GM12878 (cell line): Measurements from ENCODE around the gene TRIM7. TPM values are rescaled to one million over a fixed set of nuclear protein-coding genes. Genes with fewer than 3 reads are reported as not detected.

Experiments used
- ATAC-seq: fragments of 200-7000 bp; cut with Tn5 transposase; 3 replicates; pipeline ENCODE4 v1.9.1; 2020; ENCODE audit warnings: mild to moderate bottlenecking, moderate library complexity
- BruUV-seq: library from RNA; stranded (reverse); fragments of 400-500 nt; replicated peaks from 2 replicates; lab custom pipeline; 2021; lab: Mats Ljungman, UMichigan
- CTCF ChIA-PET: fragments of 300-600 bp; sonication (Branson Sonifier 250); formaldehyde crosslinking; extraction: SDS; loops from one replicate; lab custom pipeline; 2021; ENCODE audit warnings: inconsistent platforms; lab: Yijun Ruan, JAX
- POLR2A ChIA-PET: fragments of 350-600 bp; formaldehyde crosslinking; extraction: SDS; loops from one replicate; lab custom pipeline; 2021; ENCODE audit warnings: inconsistent platforms; lab: Charles Lee
- RAD21 ChIA-PET: fragments of 300-600 bp; sonication (Branson Sonifier 250); formaldehyde crosslinking; loops from one replicate; lab custom pipeline; 2023; ENCODE audit warnings: antibody characterized with exemption; ENCODE audit not compliant: unreplicated experiment; lab: Charles Lee
- SMC1A ChIA-PET: fragments of 300-600 bp; sonication (Branson Sonifier 250); formaldehyde crosslinking; loops from one replicate; lab custom pipeline; 2023; ENCODE audit not compliant: unreplicated experiment, uncharacterized antibody; lab: Charles Lee
- DNase-seq: peaks from one replicate; pipeline ENCODE4 v3.0.0-alpha.2; 2011; ENCODE audit warnings: low read depth, low spot score
- FAIRE-seq: peaks from 3 replicates; lab custom pipeline; 2011; peaks lifted over from hg19 to GRCh38; lab: Jason Lieb, UNC
- H2AFZ ChIP-seq: 2 replicates; pipeline ENCODE4 v1.6.0; 2011; ENCODE audit warnings: low read depth, low read length, control low read depth; ENCODE audit not compliant: control insufficient read depth
- H3K27ac ChIP-seq: 2 replicates; pipeline ENCODE4 v1.5.1; 2011; ENCODE audit warnings: control low read depth; ENCODE audit not compliant: control insufficient read depth, insufficient read depth
- H3K27me3 ChIP-seq, 2 experiments: replicated peaks in 1 of 2; 2 replicates each; pipeline versions ENCODE4 v1.6.0 to v1.6.1; 2011; ENCODE audit warnings: low read length in 1 of 2; ENCODE audit not compliant: control insufficient read depth in 2 of 2, insufficient read depth in 2 of 2
- H3K36me3 ChIP-seq, 2 experiments: 2 replicates each; pipeline ENCODE4 v1.5.1; 2011; ENCODE audit warnings: low read length in 1 of 2; ENCODE audit not compliant: control insufficient read depth in 2 of 2, insufficient read depth in 2 of 2
- H3K4me1 ChIP-seq: 2 replicates; pipeline ENCODE4 v1.6.1; 2011; ENCODE audit warnings: mild to moderate bottlenecking, low read length, moderate library complexity, mixed read lengths; ENCODE audit not compliant: control insufficient read depth, insufficient read depth
- H3K4me2 ChIP-seq: 2 replicates; pipeline ENCODE4 v1.6.0; 2011; ENCODE audit warnings: control low read depth; ENCODE audit not compliant: control insufficient read depth, insufficient read depth
- H3K4me3 ChIP-seq: fragments of 200-600 bp; sonication (generic); 2 replicates; pipeline ENCODE4 v1.5.1; 2016
- H3K79me2 ChIP-seq: 2 replicates; pipeline ENCODE4 v1.6.0; 2011; ENCODE audit warnings: low read length; ENCODE audit not compliant: control insufficient read depth, insufficient read depth
- H3K9ac ChIP-seq: 2 replicates; pipeline ENCODE4 v1.8.0; 2011; ENCODE audit warnings: low read length, control low read depth, mixed read lengths; ENCODE audit not compliant: control insufficient read depth, insufficient read depth
- H3K9me3 ChIP-seq: replicated peaks from 3 replicates; pipeline ENCODE4 v1.5.1; 2011; ENCODE audit warnings: mild to moderate bottlenecking, low read length; ENCODE audit not compliant: control insufficient read depth, insufficient read depth
- H4K20me1 ChIP-seq: 2 replicates; pipeline ENCODE4 v1.6.0; 2011; ENCODE audit not compliant: control insufficient read depth, insufficient read depth
- ATF3 ChIP-seq: IDR thresholded peaks from 2 replicates; pipeline ENCODE4 v1.6.1; 2011; ENCODE audit warnings: low read depth, mild to moderate bottlenecking, low read length, moderate library complexity, borderline replicate concordance; ENCODE audit errors: extremely low read depth
- BACH1 ChIP-seq: fragments of 450-650 bp; IDR thresholded peaks from 2 replicates; pipeline ENCODE4 v1.6.1; 2017; ENCODE audit warnings: mild to moderate bottlenecking, borderline replicate concordance
- CHD4 ChIP-seq: fragments of 200-600 bp; sonication (generic); IDR thresholded peaks from 2 replicates; pipeline ENCODE4 v1.6.1; 2016; ENCODE audit warnings: mild to moderate bottlenecking
- CTCF ChIP-seq, 3 experiments: IDR thresholded peaks in 2 of 3; conservative IDR thresholded peaks in 1 of 3; 2 replicates each; pipeline ENCODE4 v1.5.1; 2011; ENCODE audit warnings: low read depth in 3 of 3, low read length in 3 of 3, mild to moderate bottlenecking in 3 of 3, control low read depth in 2 of 3, moderate library complexity in 2 of 3, inconsistent platforms in 1 of 3, mixed read lengths in 1 of 3; ENCODE audit not compliant: control insufficient read depth in 2 of 3, insufficient read depth in 1 of 3; ENCODE audit errors: extremely low read depth in 1 of 3
- DPF2 ChIP-seq: fragments of 450-650 bp; IDR thresholded peaks from 2 replicates; pipeline ENCODE4 v1.6.1; 2017; ENCODE audit warnings: mild to moderate bottlenecking
- EP300 ChIP-seq, 2 experiments: fragments of 150-350 bp in 1 of 2; IDR thresholded peaks; 2 replicates each; pipeline ENCODE4 v1.6.1; 2011 to 2012; ENCODE audit warnings: low read depth in 2 of 2, low read length in 2 of 2, borderline replicate concordance in 1 of 2, improper control_type of control experiment in 1 of 2, inconsistent platforms in 1 of 2; ENCODE audit not compliant: control insufficient read depth in 1 of 2
- GATAD2B ChIP-seq: fragments of 450-650 bp; conservative IDR thresholded peaks from 2 replicates; pipeline ENCODE4 v1.6.1; 2017; ENCODE audit warnings: low read depth, mild to moderate bottlenecking, moderate library complexity
- POLR2AphosphoS5 ChIP-seq: IDR thresholded peaks from 2 replicates; pipeline ENCODE4 v1.6.1; 2011; ENCODE audit warnings: mild to moderate bottlenecking, low read length, inconsistent platforms
- SMARCA5 ChIP-seq: fragments of 450-650 bp; IDR thresholded peaks from 2 replicates; pipeline ENCODE4 v1.6.1; 2017; ENCODE audit warnings: mild to moderate bottlenecking
- WRNIP1 ChIP-seq: IDR thresholded peaks from 2 replicates; pipeline ENCODE4 v1.6.1; 2011; ENCODE audit warnings: low read depth, low read length, improper control_type of control experiment, borderline replicate concordance
- ZBED1 ChIP-seq: IDR thresholded peaks from 2 replicates; pipeline ENCODE4 v1.6.1; 2016; ENCODE audit warnings: borderline replicate concordance
- ZSCAN29 ChIP-seq: fragments of 450-650 bp; IDR thresholded peaks from 2 replicates; pipeline ENCODE4 v1.6.1; 2017; ENCODE audit warnings: mild to moderate bottlenecking, moderate library complexity
- WGBS: methylation state at CpG from one replicate; pipeline ENCODE4 v1.1.6; 2016; ENCODE audit warnings: low lambda C conversion rate; ENCODE audit not compliant: insufficient replicate concordance, insufficient coverage; ENCODE audit errors: missing lambda C conversion rate; 5-methylcytosine and 5-hydroxymethylcytosine counted together
- in situ Hi-C: fragments of 300-500 bp; cut with MboI; formaldehyde crosslinking; loops from 9 replicates; pipeline ENCODE4 v1.14.3; 2018; ENCODE audit warnings: mixed read lengths
- intact Hi-C: fragments of 100-400 bp; cut with micrococcal nuclease; formaldehyde crosslinking; loops from one replicate; pipeline ENCODE4 v1.14.2; 2022; ENCODE audit not compliant: unreplicated experiment
- polyA plus RNA-seq, 11 experiments: library from polyadenylated mRNA; depleted of rRNA in 4 of 11; unstranded in 6 of 11; stranded (reverse) in 5 of 11; fragments of >200 nt; fragmentation: Nextera tagmentation in 4 of 11; fragmentation: Illumina TruSeq in 1 of 11; extraction: Ambion mirVana in 4 of 11; extraction: Trizol in 1 of 11; gene quantifications; 1 replicate in 1 of 11; 2 replicates in 10 of 11; pipeline versions ENCODE4 v1.2.1 to v1.2.3, GENCODE V29; 2011 to 2016; ENCODE audit warnings: inconsistent platforms in 2 of 11, missing spikeins in 2 of 11, low read depth in 1 of 11
- total RNA-seq, 4 experiments: library from RNA; depleted of rRNA in 3 of 4; stranded (reverse); fragments of >200 nt in 3 of 4; fragmentation: Illumina TruSeq in 1 of 4; extraction: Trizol in 1 of 4; gene quantifications; 2 replicates each; pipeline versions ENCODE4 v1.2.1 to v1.2.3, GENCODE V29; 2013 to 2021
- TF ChIP-seq, protein P1 (sequence below): fragments of 450-650 bp; formaldehyde crosslinking; IDR thresholded peaks from 2 replicates; pipeline ENCODE4 v1.4.0; 2022; ENCODE audit warnings: mild to moderate bottlenecking, moderate library complexity
- TF ChIP-seq, protein P2 (sequence below): fragments of 450-650 bp; IDR thresholded peaks from 2 replicates; pipeline ENCODE4 v1.6.1; 2017; ENCODE audit warnings: antibody characterized with exemption, mild to moderate bottlenecking, moderate library complexity

The TRIM7 gene
- total and polyA plus RNA-seq, 10 of the 15 experiments (the other 5 are each of a cell fraction or from before 2014, with no cell fraction given), result 0.02 to 1.6 (median 0.41) TPM

- Histone ChIP-seq H3K4me1 (peaks cover 18% of the 10 kb centered on the region), H3K4me2 (peak overlapping the region; percentile 83), H3K27me3 (peaks cover 4 to 8% of the 10 kb centered on the region in 2 experiments; a peak in 3 of 4 replicates), H3K4me3 (peak overlapping the region; percentile 70; the same call in 1 of the 2 replicates), H3K9me3 (no peaks in the 10 kb centered on the region), H3K9ac (no peak overlapping the region; the same call in 1 of the 2 replicates), H4K20me1 (no peaks in the 10 kb centered on the region), H3K27ac (no peak overlapping the region), H2AFZ (peak overlapping the region; percentile 41), H3K36me3 (no peaks in the 10 kb centered on the region), H3K79me2 (no peaks in the 10 kb centered on the region)
- SMC1A ChIA-PET, result interaction anchor here (1.9 to 6.5 kb wide), 3 partner anchors 11 to 20 kb away, joined by 4 to 40 read pairs (median 32); no protein-coding TSS in a partner anchor
- RAD21 ChIA-PET, result interaction anchor here (1.6 to 5.0 kb wide), 2 partner anchors 13 to 19 kb away, joined by 5 to 72 read pairs; no protein-coding TSS in a partner anchor
- BruUV-seq, result no TSS peak
- 7% methylated on average over 27 of the region's 67 CpGs for WGBS
- intact Hi-C loops (no loop called here), in situ Hi-C loops (no loop called here)
- CTCF ChIA-PET, result interaction anchor here (8.2 kb wide), 1 partner anchor 14 kb away, joined by 96 read pairs; no protein-coding TSS in a partner anchor
- no peak for FAIRE-seq
- POLR2A ChIA-PET, result interaction anchor here (1.0 to 1.9 kb wide), 2 partner anchors 12 to 15 kb away, joined by 4 to 8 read pairs; no protein-coding TSS in a partner anchor
- DNase-seq, result no peak
- TF ChIP-seq ZSCAN29 (no peak), POLR2AphosphoS5 (no peak), WRNIP1 (no peak), ZBED1 (no peak), CTCF (IDR thresholded peaks at IDR 0.05 in 2 of 3, conservative IDR thresholded peaks at IDR 0.05 in 1 of 3; ENCODE audit: control insufficient read depth in 2 of 3, extremely low read depth in 1 of 3, insufficient read depth in 1 of 3, low read depth in 3 of 3, low read length in 3 of 3) (no peak), BACH1 (no peak), ATF3 (no peak), EP300 (IDR thresholded peaks at IDR 0.05; ENCODE audit: borderline replicate concordance in 1 of 2, control insufficient read depth in 1 of 2, low read depth in 2 of 2, low read length in 2 of 2) (no peak), DPF2 (0 out of 2 replicates have a peak, but pooled peaks have one; percentile 54), SMARCA5 (no peak), CHD4 (no peak), GATAD2B (0 out of 2 replicates have a peak, but pooled peaks have one; percentile 13)
- TF ChIP-seq, protein P1, sequence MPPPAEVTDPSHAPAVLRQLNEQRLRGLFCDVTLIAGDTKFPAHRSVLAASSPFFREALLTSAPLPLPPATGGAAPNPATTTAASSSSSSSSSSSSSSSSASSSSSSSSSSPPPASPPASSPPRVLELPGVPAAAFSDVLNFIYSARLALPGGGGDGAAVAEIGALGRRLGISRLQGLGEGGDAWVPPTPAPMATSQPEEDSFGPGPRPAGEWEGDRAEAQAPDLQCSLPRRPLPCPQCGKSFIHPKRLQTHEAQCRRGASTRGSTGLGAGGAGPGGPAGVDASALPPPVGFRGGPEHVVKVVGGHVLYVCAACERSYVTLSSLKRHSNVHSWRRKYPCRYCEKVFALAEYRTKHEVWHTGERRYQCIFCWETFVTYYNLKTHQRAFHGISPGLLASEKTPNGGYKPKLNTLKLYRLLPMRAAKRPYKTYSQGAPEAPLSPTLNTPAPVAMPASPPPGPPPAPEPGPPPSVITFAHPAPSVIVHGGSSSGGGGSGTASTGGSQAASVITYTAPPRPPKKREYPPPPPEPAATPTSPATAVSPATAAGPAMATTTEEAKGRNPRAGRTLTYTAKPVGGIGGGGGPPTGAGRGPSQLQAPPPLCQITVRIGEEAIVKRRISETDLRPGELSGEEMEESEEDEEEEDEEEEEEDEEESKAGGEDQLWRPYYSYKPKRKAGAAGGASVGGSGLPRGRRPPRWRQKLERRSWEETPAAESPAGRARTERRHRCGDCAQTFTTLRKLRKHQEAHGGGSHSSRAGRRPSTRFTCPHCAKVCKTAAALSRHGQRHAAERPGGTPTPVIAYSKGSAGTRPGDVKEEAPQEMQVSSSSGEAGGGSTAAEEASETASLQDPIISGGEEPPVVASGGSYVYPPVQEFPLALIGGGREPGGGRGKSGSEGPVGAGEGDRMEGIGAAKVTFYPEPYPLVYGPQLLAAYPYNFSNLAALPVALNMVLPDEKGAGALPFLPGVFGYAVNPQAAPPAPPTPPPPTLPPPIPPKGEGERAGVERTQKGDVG (CRISPR knock-in tag), result no peak
- TF ChIP-seq, protein P2, sequence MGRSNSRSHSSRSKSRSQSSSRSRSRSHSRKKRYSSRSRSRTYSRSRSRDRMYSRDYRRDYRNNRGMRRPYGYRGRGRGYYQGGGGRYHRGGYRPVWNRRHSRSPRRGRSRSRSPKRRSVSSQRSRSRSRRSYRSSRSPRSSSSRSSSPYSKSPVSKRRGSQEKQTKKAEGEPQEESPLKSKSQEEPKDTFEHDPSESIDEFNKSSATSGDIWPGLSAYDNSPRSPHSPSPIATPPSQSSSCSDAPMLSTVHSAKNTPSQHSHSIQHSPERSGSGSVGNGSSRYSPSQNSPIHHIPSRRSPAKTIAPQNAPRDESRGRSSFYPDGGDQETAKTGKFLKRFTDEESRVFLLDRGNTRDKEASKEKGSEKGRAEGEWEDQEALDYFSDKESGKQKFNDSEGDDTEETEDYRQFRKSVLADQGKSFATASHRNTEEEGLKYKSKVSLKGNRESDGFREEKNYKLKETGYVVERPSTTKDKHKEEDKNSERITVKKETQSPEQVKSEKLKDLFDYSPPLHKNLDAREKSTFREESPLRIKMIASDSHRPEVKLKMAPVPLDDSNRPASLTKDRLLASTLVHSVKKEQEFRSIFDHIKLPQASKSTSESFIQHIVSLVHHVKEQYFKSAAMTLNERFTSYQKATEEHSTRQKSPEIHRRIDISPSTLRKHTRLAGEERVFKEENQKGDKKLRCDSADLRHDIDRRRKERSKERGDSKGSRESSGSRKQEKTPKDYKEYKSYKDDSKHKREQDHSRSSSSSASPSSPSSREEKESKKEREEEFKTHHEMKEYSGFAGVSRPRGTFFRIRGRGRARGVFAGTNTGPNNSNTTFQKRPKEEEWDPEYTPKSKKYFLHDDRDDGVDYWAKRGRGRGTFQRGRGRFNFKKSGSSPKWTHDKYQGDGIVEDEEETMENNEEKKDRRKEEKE, result no peak
- no peak for ATAC-seq
Observed at GRCh38 chr5:181204113-181204825, 727 bp downstream of the TRIM7 start.
